ENCODE data around the gene SELENOT.

SELENOT gene

GRCh38 chr3:150626148-150626930 lies 23.2 kb downstream of the SELENOT start:
- peaks cover 19% of the 10 kb centered on the region for H3K36me3 Mint-ChIP-seq
- H3K27ac Mint-ChIP-seq = peak overlapping the region; percentile 60
- no peaks in the 10 kb centered on the region for H3K9me3 Mint-ChIP-seq
- H3K4me1 Mint-ChIP-seq = peaks cover 22% of the 10 kb centered on the region
- H3K27me3 Mint-ChIP-seq = no peaks in the 10 kb centered on the region
- no peak overlapping the region for H3K4me3 Mint-ChIP-seq

GRCh38 chr3:150627557-150627956 lies 24.4 kb downstream of the SELENOT start:
- H3K4me1 Mint-ChIP-seq = peaks cover 12% of the 10 kb centered on the region
- no peaks in the 10 kb centered on the region for H3K9me3 Mint-ChIP-seq
- H3K27me3 Mint-ChIP-seq = no peaks in the 10 kb centered on the region
- H3K36me3 Mint-ChIP-seq = peaks cover 19% of the 10 kb centered on the region
- no peak overlapping the region for H3K4me3 Mint-ChIP-seq
- no peak overlapping the region for H3K27ac Mint-ChIP-seq

GRCh38 chr3:150631515-150632221 lies 28.5 kb downstream of the SELENOT start:
- Mint-ChIP-seq H3K9me3 (no peaks in the 10 kb centered on the region), H3K27ac (peak overlapping the region; percentile 59), H3K27me3 (no peaks in the 10 kb centered on the region), H3K4me3 (no peak overlapping the region), H3K36me3 (peaks cover 4% of the 10 kb centered on the region), H3K4me1 (peaks cover 32% of the 10 kb centered on the region)

- Mint-ChIP-seq H3K4me3 (no peak overlapping the region), H3K36me3 (peaks cover 1% of the 10 kb centered on the region), H3K27ac (peak overlapping the region; percentile 77)
Observed at GRCh38 chr3:150635076-150635475, 32.0 kb downstream of the SELENOT start.

GRCh38 chr3:150635526-150635925 lies 32.4 kb downstream of the SELENOT start:
- Mint-ChIP-seq H3K36me3 (peaks cover 1% of the 10 kb centered on the region), H3K27me3 (no peaks in the 10 kb centered on the region), H3K27ac (peak overlapping the region; percentile 77), H3K4me1 (peaks cover 34% of the 10 kb centered on the region), H3K9me3 (no peaks in the 10 kb centered on the region), H3K4me3 (no peak overlapping the region)

More at GRCh38 chr3:150635076-150635475, 32.0 kb downstream of the SELENOT start:
- peaks cover 34% of the 10 kb centered on the region for H3K4me1 Mint-ChIP-seq
- H3K9me3 Mint-ChIP-seq = no peaks in the 10 kb centered on the region
- no peaks in the 10 kb centered on the region for H3K27me3 Mint-ChIP-seq

GRCh38 chr3:150636258-150636657 lies 33.1 kb downstream of the SELENOT start:
- no peaks in the 10 kb centered on the region for H3K27me3 Mint-ChIP-seq
- peaks cover 1% of the 10 kb centered on the region for H3K36me3 Mint-ChIP-seq
- H3K4me1 Mint-ChIP-seq = peaks cover 34% of the 10 kb centered on the region
- H3K27ac Mint-ChIP-seq = no peak overlapping the region
- no peaks in the 10 kb centered on the region for H3K9me3 Mint-ChIP-seq
- no peak overlapping the region for H3K4me3 Mint-ChIP-seq

- Mint-ChIP-seq H3K4me3 (no peak overlapping the region), H3K36me3 (peaks cover under 1% of the 10 kb centered on the region), H3K27ac (no peak overlapping the region)
Observed at GRCh38 chr3:150639262-150639661, 36.1 kb downstream of the SELENOT start.

GRCh38 chr3:150640256-150640655 lies 37.1 kb downstream of the SELENOT start:
- peaks cover 16% of the 10 kb centered on the region for H3K4me1 Mint-ChIP-seq
- H3K36me3 Mint-ChIP-seq = no peaks in the 10 kb centered on the region
- no peak overlapping the region for H3K27ac Mint-ChIP-seq
- no peaks in the 10 kb centered on the region for H3K9me3 Mint-ChIP-seq
- no peak overlapping the region for H3K4me3 Mint-ChIP-seq
- peaks cover 4% of the 10 kb centered on the region for H3K27me3 Mint-ChIP-seq

More at GRCh38 chr3:150639262-150639661, 36.1 kb downstream of the SELENOT start:
- Mint-ChIP-seq H3K27me3 (peaks cover 4% of the 10 kb centered on the region), H3K4me1 (peaks cover 25% of the 10 kb centered on the region), H3K9me3 (no peaks in the 10 kb centered on the region)

- no peaks in the 10 kb centered on the region for H3K27me3 Mint-ChIP-seq
- H3K27ac Mint-ChIP-seq = no peak overlapping the region
- H3K4me3 Mint-ChIP-seq = no peak overlapping the region
- no peaks in the 10 kb centered on the region for H3K36me3 Mint-ChIP-seq
- H3K4me1 Mint-ChIP-seq = no peaks in the 10 kb centered on the region
- no peaks in the 10 kb centered on the region for H3K9me3 Mint-ChIP-seq
Observed at GRCh38 chr3:150653110-150653561, 50.0 kb downstream of the SELENOT start.

- no peaks in the 10 kb centered on the region for H3K9me3 Mint-ChIP-seq
- no peaks in the 10 kb centered on the region for H3K36me3 Mint-ChIP-seq
- no peaks in the 10 kb centered on the region for H3K4me1 Mint-ChIP-seq
- H3K27me3 Mint-ChIP-seq = peaks cover 2% of the 10 kb centered on the region
- no peak overlapping the region for H3K27ac Mint-ChIP-seq
- no peak overlapping the region for H3K4me3 Mint-ChIP-seq
Observed at GRCh38 chr3:150656316-150656715, 53.2 kb downstream of the SELENOT start.

GRCh38 chr3:150662410-150663200 lies 59.5 kb downstream of the SELENOT start:
- H3K4me3 Mint-ChIP-seq = no peak overlapping the region
- peak overlapping the region; percentile 14 for H3K27ac Mint-ChIP-seq
- H3K4me1 Mint-ChIP-seq = peaks cover 11% of the 10 kb centered on the region
- H3K27me3 Mint-ChIP-seq = peaks cover 3% of the 10 kb centered on the region
- no peaks in the 10 kb centered on the region for H3K9me3 Mint-ChIP-seq
- peaks cover 2% of the 10 kb centered on the region for H3K36me3 Mint-ChIP-seq

- Mint-ChIP-seq H3K9me3 (no peaks in the 10 kb centered on the region), H3K36me3 (peaks cover 2% of the 10 kb centered on the region), H3K4me3 (no peak overlapping the region), H3K4me1 (peaks cover 11% of the 10 kb centered on the region), H3K27ac (no peak overlapping the region), H3K27me3 (peaks cover 5% of the 10 kb centered on the region)
Observed at GRCh38 chr3:150663461-150663860, 60.3 kb downstream of the SELENOT start.

- no peaks in the 10 kb centered on the region for H3K9me3 Mint-ChIP-seq
- no peak overlapping the region for H3K27ac Mint-ChIP-seq
- H3K27me3 Mint-ChIP-seq = peaks cover 5% of the 10 kb centered on the region
- H3K36me3 Mint-ChIP-seq = peaks cover 2% of the 10 kb centered on the region
- no peak overlapping the region for H3K4me3 Mint-ChIP-seq
- H3K4me1 Mint-ChIP-seq = peaks cover 11% of the 10 kb centered on the region
Observed at GRCh38 chr3:150666167-150666566, 63.0 kb downstream of the SELENOT start.

- Mint-ChIP-seq H3K27me3 (peaks cover 3% of the 10 kb centered on the region), H3K4me3 (no peak overlapping the region), H3K36me3 (peaks cover 5% of the 10 kb centered on the region), H3K9me3 (peaks cover 8% of the 10 kb centered on the region), H3K4me1 (peaks cover 4% of the 10 kb centered on the region), H3K27ac (no peak overlapping the region)
Observed at GRCh38 chr3:150673966-150674365, 70.8 kb downstream of the SELENOT start.

GRCh38 chr3:150675587-150675986 lies 72.5 kb downstream of the SELENOT start:
- Mint-ChIP-seq H3K36me3 (peaks cover 5% of the 10 kb centered on the region), H3K9me3 (peaks cover 8% of the 10 kb centered on the region), H3K4me3 (no peak overlapping the region), H3K4me1 (peaks cover 9% of the 10 kb centered on the region), H3K27me3 (peaks cover 1% of the 10 kb centered on the region), H3K27ac (no peak overlapping the region)
